H4 (cell line): Measurements from ENCODE around the gene SLC36A3. TPM values are rescaled to one million over a fixed set of nuclear protein-coding genes. Genes with fewer than 3 reads are reported as not detected.
"Not testable (repeated sequence)": the region's sequence is repeated elsewhere in the genome, so short reads cannot be mapped to it uniquely, and the experiment has no call there.

Experiments
- DNase-seq: peaks from one replicate; pipeline ENCODE4 v3.0.0-alpha.2; 2015; ENCODE audit warnings: low spot score
- total RNA-seq: library from RNA; depleted of rRNA; stranded (reverse); fragments of >200 nt; shearing (Covaris generic); gene quantifications from 2 replicates; pipeline ENCODE4 v1.2.3, GENCODE V29; 2014; rRNA removed

The SLC36A3 gene
- total RNA-seq, result not detected in 2 replicates

- DNase-seq, result no peak
These were observed at the start of gene SLC36A3 for GRCh38 chr5:151303666-151304065. TSS of gene SLC36A3 (minus strand) at chr5:151303766. CDS start at chr5:151303354, 412 bp downstream.

GRCh38 chr5:151351671-151352070, 48.1 kb upstream of the SLC36A3 start:
- DNase-seq, result no peak

- no peak for DNase-seq
These were observed 45.2 kb upstream of the SLC36A3 start for GRCh38 chr5:151348789-151349188.

- no peak for DNase-seq
These were observed 43.8 kb upstream of the SLC36A3 start, which contains the start of gene SLC36A2 for GRCh38 chr5:151347369-151347768. TSS of gene SLC36A2 (minus strand) at chr5:151347559. CDS start at chr5:151347460, 99 bp downstream.

GRCh38 chr5:151345808-151346478, 42.4 kb upstream of the SLC36A3 start:
- DNase-seq, result no peak

- no peak for DNase-seq
These were observed 41.7 kb upstream of the SLC36A3 start for GRCh38 chr5:151345187-151345807.

- DNase-seq, result no peak
These were observed 40.5 kb upstream of the SLC36A3 start for GRCh38 chr5:151344088-151344487.

GRCh38 chr5:151340004-151340403, 36.4 kb upstream of the SLC36A3 start:
- DNase-seq, result no peak

GRCh38 chr5:151338734-151339133, 35.2 kb upstream of the SLC36A3 start:
- DNase-seq, result no peak

GRCh38 chr5:151332857-151333256, 29.3 kb upstream of the SLC36A3 start:
- no peak for DNase-seq

- DNase-seq, result no peak
These were observed 25.2 kb upstream of the SLC36A3 start for GRCh38 chr5:151328734-151329133.

- no peak for DNase-seq
These were observed 24.0 kb upstream of the SLC36A3 start for GRCh38 chr5:151327585-151327984.

GRCh38 chr5:151326266-151326665, 22.7 kb upstream of the SLC36A3 start:
- DNase-seq, result no peak

GRCh38 chr5:151320481-151320880, 16.9 kb upstream of the SLC36A3 start:
- DNase-seq, result no peak

GRCh38 chr5:151318850-151319732, 15.5 kb upstream of the SLC36A3 start:
- DNase-seq, result peak; percentile 42

GRCh38 chr5:151317871-151318270, 14.3 kb upstream of the SLC36A3 start:
- no peak for DNase-seq

- peak; percentile 25 for DNase-seq
These were observed 12.5 kb upstream of the SLC36A3 start for GRCh38 chr5:151315998-151316597.

- DNase-seq, result no peak
These were observed 9.8 kb upstream of the SLC36A3 start for GRCh38 chr5:151313357-151313756.

- no peak for DNase-seq
These were observed 9.3 kb upstream of the SLC36A3 start for GRCh38 chr5:151312756-151313324.

- no peak for DNase-seq
These were observed 7.4 kb upstream of the SLC36A3 start for GRCh38 chr5:151310932-151311331.

- DNase-seq, result not testable (repeated sequence)
These were observed 6.3 kb upstream of the SLC36A3 start for GRCh38 chr5:151309821-151310220.

GRCh38 chr5:151309266-151309665, 5.7 kb upstream of the SLC36A3 start:
- not testable (repeated sequence) for DNase-seq
